Measurements from ENCODE around the gene TENM3.

TENM3 gene

GRCh38 chr4:182291175-182291574 lies 48.0 kb downstream of the TENM3 start:
- no peak overlapping the region for H3K27ac ChIP-seq
- TF ChIP-seq ZFX (IDR thresholded peaks at IDR 0.05) = no peak
- no peak for TF ChIP-seq CTCF (conservative IDR thresholded peaks at IDR 0.05)

GRCh38 chr4:182291597-182292270 lies 48.5 kb downstream of the TENM3 start:
- H3K27ac ChIP-seq = no peak overlapping the region
- TF ChIP-seq ZFX (IDR thresholded peaks at IDR 0.05) (no peak), CTCF (conservative IDR thresholded peaks at IDR 0.05) (no peak)

- no peak overlapping the region for H3K27ac ChIP-seq
- no peak for TF ChIP-seq CTCF (conservative IDR thresholded peaks at IDR 0.05)
- no peak for TF ChIP-seq ZFX (IDR thresholded peaks at IDR 0.05)
Measured at GRCh38 chr4:182292612-182293011, 49.4 kb downstream of the TENM3 start.

GRCh38 chr4:182293691-182294255 lies 50.6 kb downstream of the TENM3 start:
- TF ChIP-seq ZFX (IDR thresholded peaks at IDR 0.05) (no peak), CTCF (conservative IDR thresholded peaks at IDR 0.05) (no peak)
- H3K27ac ChIP-seq = no peak overlapping the region

GRCh38 chr4:182294451-182294850 lies 51.2 kb downstream of the TENM3 start:
- H3K27ac ChIP-seq = no peak overlapping the region
- TF ChIP-seq CTCF (conservative IDR thresholded peaks at IDR 0.05) = no peak

GRCh38 chr4:182297659-182298058 lies 54.5 kb downstream of the TENM3 start:
- TF ChIP-seq ZFX (IDR thresholded peaks at IDR 0.05) (no peak), CTCF (conservative IDR thresholded peaks at IDR 0.05) (no peak)
- H3K27ac ChIP-seq = no peak overlapping the region

- H3K27ac ChIP-seq = no peak overlapping the region
- TF ChIP-seq ZFX (IDR thresholded peaks at IDR 0.05) (no peak), CTCF (conservative IDR thresholded peaks at IDR 0.05) (no peak)
Measured at GRCh38 chr4:182301736-182302135, 58.5 kb downstream of the TENM3 start.

All from C4-2B (cell line).